ENCODE measurements around the gene ZFX.

ZFX gene

DNA sequence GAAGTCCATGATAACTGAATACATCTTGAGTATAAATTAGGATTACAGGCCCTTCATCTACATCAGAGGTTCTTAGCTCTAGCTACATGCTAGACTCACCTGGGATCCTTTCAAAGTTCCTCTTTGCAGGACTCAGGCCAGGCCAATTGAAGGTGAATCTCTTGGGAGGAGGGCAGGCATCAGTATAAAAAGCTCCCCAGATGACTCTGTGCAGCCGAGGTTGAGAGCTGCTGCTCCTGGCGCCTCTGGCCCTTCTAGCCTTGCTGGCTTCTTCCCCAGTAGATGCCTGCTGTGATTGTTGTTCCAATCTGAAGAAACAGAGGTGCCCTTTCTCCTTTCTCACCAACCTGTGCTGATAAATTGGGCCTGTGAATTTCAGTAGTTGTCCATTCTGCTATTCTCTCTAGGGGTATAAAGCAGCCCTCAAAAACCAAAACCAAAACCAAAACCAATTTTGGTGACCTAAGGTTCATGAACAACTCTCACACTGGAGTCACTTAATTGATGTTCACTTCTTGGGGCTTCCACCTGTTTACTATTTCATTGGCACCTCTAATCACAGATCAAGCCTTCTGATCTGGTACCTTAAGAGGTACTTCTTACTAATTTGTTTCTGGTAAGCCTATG lies 85.7 kb downstream of the ZFX start:
- no peak for DNase-seq (ENCODE audit: low read depth, low spot score)

DNA sequence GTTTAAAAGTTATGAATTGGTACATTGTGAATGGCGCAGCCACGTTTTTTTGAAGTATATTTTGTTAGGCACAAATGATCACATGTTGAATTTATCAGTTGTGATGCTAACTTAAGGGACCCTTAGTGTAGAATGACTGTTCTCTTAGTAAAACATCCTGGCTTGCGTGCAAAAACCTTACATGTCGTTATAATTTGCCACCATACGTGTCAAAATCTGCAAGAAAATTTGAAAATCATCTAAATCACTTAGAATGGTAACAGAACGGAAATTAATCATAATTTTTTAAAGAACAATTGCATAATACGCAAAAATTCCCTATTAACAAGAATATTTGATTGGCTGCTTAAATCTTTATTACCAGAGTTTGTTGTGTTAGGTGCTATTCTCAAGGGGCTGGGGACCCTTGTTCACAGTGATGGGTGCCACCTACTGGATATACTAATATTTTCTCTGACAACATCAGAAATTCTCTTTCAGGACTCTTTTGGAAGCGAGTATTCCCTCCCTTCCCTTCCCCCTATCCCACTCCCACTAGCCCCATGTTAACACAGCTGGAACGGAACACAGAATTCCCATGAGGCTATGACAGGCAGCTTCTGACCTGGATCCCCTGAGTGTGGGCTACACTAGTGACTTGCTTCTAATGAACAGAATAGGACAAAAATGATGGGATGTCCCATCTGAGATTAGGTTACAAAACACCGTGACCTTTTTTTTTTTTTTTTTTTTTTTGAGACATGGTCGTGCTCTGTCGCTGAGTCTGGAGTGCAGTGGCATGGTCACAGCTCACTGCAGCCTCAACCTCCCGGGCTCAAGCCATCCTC lies 92.5 kb downstream of the ZFX start:
- peak; percentile 8 for DNase-seq (ENCODE audit: low read depth, low spot score)

DNA sequence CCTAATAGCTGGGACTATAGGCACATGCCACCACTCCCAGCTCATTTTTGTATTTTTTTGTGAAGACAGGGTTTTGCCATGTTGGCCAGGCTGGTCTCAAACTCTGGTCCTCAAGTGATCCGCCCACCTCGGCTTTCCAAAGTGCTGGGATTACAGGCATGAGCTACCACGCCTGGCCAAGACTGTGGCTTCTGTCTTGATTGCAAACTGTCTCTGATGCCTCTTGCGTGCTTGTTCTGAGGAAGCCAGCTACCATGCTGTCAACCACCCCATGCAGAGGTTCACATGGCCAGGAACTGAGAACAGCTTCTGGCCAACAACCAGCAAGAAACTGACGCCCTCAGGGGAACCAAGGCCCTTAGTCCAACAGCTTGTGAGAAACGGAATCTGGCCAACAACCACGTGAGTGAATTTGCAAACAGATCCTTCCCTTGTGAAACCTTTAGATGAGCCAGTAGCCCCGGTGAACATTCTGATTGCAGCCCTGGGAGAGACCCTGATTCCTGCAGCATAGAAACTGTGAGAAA lies 93.2 kb downstream of the ZFX start:
- peak; percentile 83 for DNase-seq (ENCODE audit: low read depth, low spot score)

DNA sequence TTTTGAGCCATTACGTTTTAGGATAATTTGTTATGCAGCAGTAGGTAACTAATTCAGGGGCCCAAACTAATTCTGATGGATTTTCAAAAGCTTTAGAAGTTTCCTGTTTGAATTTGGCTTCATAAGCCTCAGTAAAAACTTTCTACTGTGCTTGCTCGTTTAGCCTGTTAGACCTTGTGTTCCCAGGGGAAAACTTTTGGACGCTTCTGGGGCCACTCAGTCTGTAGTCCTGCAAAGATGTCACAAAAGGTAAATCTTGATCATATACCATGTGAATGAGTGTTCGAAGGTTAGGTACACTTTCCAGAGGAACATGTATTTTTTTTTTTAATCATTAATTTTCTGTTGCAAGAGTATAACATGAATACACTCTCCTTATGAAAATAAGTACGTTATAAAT lies 93.7 kb downstream of the ZFX start:
- no peak for DNase-seq (ENCODE audit: low read depth, low spot score)

DNA sequence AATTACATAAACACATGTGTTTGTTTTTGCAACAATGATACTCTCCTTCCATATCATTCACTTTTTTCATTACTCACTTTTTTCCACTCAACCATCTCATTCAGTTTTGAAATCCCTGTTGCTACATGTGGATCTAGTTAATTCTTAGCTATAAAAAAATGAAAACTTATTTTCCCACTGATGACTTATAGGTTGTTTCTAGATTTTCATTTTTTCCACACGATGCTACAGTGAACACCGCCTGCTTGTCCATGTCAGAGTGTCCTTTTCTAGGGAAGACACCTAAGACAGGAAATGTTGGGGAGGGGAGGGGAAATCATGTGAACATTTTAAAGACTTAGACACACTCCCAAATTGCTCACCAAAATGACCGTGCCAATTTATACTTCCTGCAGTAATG lies 94.2 kb downstream of the ZFX start:
- DNase-seq (ENCODE audit: low read depth, low spot score): no peak

DNA sequence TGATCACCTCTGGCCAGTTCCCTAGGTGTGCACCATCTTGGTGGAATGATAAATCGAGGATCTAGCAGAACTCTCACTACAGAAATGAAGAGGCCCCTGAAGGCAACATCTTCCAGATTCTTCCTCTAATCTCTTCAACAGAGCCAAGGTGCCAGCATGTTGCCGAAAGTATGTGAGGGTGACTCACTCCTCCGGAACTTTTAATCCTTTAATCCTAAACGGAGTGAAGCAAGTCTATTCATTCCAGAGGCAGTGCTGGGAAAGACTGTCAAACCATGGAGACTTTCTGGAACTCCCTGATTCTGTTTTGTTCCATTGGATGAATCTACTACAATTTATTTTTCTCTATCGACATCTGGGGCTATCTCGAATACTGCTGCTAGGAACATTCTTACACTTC lies 95.7 kb downstream of the ZFX start:
- peak; percentile 55 for DNase-seq (ENCODE audit: low read depth, low spot score)

DNA sequence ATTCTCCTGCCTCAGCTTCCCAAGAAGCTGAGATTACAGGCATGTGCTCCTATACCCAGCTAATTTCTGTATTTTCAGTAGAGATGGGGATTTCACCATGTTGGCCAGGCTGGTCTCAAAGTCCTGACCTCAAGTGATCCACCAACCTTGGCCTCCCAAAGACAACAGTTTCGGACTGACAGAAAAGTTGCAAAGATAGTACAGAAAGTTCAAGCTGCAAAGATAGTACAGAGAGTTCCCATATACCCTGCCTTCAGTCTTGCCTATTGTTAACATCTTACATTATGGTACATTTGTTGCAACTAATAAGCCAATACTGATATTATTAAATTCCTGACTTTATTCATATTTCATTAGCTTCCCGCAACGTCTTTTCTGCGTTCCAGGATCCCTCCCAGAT lies 98.5 kb downstream of the ZFX start:
- no peak for DNase-seq (ENCODE audit: low read depth, low spot score)

DNA sequence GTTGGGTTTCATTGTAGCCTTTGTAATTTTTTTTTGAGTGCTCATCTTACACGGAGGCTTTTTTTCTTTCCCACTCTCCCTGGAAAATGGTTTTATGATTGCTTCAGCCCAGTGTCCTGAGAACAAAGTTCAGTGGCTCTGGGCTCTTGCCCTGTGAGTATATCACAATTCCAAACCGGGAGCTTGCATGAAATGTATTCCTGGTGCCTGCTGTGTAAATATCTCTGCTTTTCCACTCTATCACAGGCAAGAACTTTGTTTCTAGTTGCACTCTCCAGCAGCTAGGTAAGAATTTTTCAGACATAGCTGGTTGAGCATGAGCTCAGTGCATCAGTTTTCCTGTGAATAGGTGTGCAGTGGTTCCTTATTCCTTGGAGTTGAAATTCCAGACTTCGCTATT lies 103.5 kb downstream of the ZFX start:
- no peak for DNase-seq (ENCODE audit: low read depth, low spot score)

DNA sequence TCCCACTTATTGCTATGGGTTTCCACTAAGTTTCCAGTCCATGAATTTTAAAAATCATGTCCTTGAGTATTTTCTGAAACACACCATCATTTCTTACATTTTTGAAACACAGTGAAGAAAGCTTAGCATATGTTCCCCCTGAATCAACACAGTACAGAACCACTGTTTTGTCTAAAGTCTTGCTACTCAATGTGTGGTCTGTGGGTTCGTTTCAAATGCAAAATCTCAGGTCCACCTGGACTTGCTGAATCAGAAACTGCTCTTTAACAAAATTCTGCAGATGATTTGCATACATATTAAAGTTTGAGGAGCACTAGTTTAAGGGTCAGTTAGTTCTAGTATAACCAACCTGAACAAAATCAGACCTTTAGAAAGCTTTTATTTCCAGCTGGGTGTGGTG lies 103.9 kb downstream of the ZFX start:
- DNase-seq (ENCODE audit: low read depth, low spot score): no peak

DNA sequence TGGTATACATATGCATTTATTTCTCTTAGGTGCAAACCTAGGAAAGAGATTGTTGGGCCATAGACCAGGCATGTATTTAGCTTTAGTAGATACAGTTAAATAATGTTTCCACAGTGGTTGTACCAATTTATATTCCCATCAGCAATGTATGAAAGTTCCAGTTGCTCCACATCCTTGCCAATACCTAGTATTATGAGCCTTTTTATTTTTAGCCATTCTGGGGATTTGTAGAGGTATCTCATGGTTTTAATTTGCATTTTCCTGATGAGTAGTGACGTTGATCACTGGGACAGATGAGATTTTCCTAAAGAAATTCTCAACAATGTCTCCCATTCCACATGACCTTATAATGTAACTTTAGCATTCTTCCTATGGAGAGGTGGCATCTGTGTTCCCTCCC lies 107.5 kb downstream of the ZFX start:
- DNase-seq (ENCODE audit: low read depth, low spot score): no peak

DNA sequence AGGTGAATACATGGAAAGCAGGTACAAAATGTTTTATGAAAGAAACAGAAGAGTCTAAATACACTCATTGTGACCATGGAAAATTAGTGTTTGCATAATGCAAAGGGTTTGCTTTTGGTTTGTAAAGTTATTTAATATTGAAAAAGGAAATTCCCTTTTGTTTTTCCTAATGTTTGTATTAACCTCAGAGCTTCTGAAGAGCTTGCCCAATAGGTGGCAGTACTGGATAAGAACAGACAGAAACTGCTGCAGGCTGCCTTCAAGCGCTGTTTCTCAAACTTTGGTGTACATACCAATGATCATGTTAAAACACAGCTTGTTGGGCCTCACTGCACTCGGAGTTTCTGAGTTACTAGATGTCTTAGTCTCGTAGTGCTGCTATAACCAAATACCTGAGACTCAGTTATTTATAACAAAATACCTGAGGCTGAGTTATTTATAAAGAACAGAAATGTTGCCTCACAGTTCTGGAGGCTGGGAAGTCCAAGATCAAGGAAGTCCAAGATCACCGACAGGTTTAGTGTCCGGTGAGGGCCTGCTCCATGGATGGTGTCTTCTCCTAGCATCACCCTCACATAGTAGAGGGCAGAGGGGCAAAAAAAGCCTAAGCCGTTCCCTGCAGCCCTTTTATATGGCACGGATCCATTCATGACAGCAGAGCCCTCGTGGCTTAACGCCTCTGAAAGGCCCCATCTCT lies 110.2 kb downstream of the ZFX start:
- DNase-seq (ENCODE audit: low read depth, low spot score): peak; percentile 42

DNA sequence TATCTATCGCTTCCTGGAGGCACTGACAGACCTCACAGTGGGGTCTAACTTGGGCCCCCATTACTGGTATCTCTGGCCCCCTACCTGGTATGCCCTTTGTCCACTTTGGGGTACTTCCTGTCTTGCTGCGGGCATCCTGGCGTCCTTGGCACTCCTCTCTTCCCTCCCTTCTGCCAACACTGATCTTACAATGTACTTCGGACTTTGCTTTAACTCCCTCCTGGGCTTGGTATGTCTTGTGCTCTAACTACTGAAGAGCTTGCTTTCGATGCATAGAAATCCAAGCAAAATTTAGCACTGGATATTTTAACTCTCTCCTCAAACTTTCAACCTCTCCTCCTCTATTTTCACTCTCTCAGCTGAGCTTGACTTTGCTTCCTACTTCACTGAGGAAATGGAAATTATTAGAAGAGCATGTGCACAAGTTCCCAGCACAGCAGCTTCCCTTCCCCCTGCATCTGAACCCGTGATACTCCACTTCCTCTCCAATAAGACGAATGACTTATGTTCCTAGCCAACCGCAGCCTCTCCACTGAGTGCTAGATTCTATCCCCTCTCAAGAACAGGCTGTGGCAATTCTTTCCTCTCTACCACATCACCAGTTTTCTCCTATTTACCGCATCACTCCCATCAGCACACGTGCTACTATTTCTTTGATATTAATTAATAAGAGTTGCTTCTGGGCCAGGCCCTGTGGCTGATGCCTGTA lies 111.5 kb downstream of the ZFX start:
- peak; percentile 12 for DNase-seq (ENCODE audit: low read depth, low spot score)

DNA sequence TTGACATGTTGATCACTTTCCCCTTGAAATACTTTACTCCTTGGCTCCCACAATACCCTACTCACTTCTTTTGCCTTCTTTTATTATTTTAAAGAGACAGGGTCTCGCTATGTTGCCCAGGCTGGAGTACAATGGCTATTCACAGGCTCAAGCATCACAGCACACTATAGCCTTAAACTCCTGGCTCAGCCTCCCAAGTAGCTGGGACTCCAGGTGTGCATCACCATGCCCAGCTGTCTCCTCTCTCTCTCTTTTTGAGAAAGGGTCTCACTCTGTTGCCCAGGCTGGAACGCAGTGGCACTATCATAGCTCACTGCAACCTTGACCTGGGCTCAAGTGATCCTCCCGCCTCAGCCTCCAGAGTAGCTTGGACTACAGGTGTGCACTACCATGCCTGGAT lies 112.8 kb downstream of the ZFX start:
- no peak for DNase-seq (ENCODE audit: low read depth, low spot score)

DNA sequence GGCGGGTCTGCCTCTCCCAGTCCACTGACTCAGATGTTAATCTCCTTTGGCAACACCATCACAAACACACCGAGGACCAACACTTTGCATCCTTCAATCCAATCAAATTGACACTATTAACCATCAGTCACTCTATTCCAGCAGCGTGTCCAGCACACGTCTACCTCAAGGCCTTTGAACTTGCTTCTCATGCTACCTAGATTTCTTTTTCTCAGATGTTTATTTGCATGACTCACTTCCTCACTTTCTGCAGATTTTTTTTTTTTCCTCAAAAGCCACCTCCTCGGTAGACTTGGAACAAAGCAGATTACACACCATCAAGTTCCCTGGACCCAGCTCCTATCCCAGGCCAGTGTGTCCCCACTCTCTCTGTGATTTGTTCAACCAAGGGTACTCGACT lies 114.9 kb downstream of the ZFX start:
- no peak for DNase-seq (ENCODE audit: low read depth, low spot score)
